SHP77 (cell line): Measurements from ENCODE around the gene PTPRN2.

Experiments used
- DNase-seq, 2 experiments: peaks; one replicate each; lab custom pipeline; 2025; lab: John Stamatoyannopoulos, UW

PTPRN2 gene

DNA sequence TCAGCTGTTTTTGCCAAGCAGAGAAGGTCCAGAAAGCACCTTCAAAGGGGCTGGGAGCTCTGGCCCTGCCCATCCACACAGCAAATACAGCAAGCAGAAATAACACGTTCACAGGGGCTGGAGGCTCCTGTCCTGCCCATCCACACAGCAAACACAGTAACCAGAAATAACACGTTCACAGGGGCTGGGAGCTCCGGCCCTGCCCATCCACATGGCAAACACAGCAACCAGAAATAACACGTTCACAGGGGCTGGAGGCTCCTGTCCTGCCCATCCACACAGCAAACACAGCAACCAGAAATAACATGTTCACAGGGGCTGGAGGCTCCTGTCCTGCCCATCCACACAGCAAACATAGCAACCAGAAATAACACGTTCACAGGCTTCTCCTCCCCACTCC, 558.1 kb downstream of the PTPRN2 start:
- DNase-seq, result peak; percentile 34 to 56

DNA sequence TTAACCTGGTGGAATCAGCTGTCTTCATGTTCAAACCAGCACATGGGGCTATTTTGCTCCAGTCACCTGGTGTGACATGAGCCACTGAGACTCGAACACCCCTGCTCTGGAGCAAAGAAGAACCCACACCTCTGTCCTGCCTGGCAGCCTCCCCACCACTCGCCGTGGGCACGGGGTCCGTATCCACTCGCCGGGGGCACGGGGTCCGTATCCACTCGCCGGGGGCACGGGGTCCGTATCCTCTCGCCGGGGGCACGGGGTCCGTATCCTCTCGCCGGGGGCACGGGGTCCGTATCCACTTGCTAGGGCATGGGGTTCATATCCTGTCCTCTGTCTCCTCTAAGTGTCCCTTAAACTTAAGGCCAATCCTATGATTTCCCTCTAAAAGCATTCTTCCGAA, 558.7 kb downstream of the PTPRN2 start:
- no peak for DNase-seq

DNA sequence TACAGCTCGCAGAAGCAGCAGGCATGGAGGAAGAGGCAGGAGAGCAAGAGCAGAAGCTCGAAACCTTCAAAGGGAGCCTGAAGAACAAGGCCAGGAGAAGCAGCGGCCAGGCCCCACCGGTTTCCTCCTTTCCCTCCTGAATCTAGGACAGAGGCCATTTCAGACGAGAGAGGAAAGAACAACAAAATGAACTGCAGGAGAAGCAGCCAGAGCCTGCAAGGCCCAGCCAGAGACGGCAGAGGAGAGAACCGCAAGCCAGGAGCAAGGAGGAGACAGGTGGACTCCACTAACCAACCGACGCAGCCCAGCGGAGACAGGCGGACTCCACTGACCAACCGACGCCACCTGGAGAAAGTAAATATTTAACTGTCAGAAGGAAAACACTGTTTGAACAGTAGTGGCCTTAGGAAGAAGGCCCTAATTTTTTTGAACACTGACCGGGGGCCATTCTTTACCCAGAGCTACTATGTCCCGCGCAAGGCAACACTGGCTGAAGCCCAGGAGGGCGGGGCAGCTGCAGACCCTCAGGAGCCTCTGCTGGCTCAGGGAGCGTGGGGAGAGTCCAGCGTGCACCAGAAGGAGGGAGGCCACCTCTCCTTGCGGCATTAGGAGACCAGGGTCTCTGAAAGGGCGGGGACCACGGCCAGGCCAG, 559.2 kb downstream of the PTPRN2 start:
- peak; percentile 77 to 86 for DNase-seq

DNA sequence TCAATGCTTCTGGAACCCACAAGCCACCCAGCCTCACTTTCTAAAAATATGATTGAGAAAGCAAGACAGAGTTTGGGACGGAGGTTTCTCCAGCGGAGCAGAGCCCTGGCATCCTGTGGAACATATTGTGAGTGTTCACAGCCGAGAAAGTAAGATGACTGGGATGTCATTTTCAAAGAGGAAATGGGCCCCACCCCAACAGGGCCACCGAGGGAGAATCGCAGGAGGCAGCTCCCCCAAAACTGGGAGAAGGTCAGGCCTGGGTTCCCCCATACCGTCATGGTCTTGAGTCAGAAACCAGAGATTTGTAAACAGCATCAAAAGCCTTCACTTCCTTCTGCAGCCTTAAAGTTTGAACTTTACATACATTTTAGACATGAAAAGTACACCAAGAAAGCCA, 560.0 kb downstream of the PTPRN2 start:
- DNase-seq, result no peak

DNA sequence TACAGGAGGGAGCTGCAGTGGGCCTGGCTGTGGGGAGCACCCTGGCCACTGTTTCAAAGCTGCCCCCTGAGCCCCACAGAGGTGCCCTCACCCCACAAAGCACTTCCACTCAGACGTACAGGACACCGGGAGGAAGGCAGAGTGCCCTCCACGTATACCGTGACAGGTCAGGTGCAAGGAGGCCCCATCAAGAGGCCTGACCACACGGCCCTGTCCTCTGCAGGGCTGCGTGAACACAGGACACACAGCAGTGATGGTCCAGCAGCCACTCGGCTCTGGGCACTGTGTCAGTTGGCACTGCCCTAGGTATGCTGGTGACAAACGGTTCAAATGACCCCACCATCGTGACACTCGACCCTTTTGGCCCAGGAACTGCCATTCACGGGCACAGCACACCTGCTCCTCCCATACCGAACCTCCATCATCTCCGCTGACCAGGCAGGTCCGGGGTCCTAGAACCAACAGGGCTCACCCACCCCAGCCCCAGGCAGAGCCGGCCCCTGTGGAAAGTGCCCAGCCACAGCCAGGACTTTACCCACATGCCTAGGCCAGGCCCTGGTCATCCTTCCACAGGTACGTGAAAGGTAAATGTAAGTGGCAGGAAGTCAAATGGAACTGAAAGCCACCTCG, 560.9 kb downstream of the PTPRN2 start:
- no peak for DNase-seq

DNA sequence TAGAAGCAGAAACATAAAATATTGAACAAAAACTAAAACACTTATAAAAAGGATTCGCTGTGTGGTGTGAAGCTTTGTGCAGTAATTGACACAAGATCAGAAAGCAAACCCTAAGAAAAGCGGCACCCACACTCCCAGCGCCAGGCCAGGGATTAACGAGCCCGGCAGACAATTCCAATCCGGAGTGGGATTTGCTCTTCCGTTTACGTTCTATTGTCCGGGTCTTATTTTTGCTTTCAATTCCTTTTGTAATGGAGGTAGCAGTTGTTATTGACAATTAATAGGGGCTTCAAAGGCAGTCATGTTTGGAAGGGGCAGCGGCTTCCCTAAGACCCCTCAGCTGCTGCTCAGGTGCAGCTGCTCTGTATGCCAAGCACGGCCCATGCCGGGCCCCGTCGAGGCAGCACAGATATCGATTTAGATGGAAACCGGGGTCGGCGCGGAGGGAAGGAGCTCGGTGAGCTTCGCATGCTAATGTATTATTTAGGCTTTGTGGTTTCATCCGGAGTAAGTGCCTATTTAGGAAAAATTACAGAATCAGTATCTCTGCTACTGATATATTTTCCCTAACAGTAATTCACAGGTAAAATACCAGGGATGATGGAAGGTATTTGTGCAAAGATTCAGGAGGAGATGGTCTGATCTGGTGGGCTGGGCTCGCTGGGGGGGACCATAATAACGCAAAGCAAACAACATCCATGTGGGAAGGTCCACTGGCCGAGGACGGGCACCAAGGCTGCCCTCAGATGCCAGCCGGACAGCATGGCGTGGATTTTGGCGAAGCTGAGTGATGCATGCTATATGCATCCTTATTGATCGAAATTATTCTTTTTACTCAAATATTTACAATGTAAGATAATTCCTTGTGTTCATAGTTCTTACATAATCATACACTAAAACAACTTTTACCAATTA, 561.7 kb downstream of the PTPRN2 start:
- DNase-seq, result no peak

DNA sequence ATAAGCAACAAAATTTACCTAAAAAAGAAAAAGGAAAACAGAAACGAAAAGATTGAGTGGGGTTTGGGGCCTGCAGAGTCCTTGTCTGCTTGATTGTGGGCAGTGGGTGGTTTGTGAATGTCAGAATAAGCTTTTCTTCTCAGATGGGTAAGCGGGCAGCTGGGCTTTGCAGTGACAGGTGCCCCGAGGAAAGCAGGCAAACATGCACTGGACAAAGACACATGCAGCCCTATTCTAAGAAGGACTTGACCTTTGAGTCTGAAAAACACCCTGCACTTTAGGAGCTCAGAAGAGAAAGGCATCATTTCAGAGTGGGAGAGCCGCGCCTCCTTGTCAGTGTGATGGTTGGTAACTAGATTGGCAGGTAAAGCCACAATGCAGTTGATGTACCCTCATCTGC, 562.7 kb downstream of the PTPRN2 start:
- peak; percentile 22 to 30 for DNase-seq

DNA sequence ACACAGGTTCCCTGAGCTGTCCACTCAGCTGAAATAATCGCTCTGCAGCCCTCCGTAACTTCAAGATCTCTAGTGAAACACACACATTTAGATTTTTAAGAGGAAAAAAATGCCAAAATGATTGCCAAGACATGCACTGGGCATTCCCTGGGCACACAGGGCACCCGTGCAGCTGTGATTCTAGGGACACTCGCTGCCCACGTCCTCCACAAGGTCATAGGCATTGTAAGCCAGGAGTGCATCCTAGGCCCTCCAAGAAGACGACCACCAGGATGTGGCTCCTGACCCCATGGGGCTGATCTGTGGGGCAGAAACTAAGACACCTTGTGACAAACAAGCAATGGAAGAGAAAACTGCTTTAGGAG, 563.3 kb downstream of the PTPRN2 start:
- no peak for DNase-seq

DNA sequence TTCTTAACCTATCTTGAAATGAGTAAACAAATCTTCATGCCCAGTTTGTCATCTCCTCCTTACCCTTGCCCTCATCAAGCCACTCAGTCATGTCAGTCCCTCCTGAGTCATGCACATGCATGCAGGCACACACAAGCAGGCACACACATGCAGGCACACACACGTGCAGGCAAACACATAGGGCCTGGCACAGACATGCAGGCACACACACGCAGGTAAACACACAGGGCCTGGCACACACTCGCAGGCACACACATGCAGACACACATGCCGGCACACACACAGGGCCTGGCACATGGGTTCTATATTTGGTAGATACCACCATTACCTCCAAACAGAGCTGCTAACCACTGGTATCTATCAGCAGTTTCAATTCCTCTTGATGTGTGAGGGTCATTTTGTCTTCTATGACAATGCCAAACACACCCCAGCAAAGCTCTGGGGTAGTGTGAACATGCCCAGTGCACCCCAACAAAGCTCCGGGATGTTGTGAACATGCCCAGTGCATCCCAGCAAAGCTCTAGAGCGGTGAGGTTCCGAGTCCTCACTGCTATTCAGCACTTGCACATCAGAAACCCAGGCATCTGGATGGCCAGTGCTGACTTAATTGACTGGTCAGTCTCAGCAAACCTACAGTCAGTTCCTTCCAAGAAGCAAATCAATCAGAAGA, 563.8 kb downstream of the PTPRN2 start:
- DNase-seq, result no peak

DNA sequence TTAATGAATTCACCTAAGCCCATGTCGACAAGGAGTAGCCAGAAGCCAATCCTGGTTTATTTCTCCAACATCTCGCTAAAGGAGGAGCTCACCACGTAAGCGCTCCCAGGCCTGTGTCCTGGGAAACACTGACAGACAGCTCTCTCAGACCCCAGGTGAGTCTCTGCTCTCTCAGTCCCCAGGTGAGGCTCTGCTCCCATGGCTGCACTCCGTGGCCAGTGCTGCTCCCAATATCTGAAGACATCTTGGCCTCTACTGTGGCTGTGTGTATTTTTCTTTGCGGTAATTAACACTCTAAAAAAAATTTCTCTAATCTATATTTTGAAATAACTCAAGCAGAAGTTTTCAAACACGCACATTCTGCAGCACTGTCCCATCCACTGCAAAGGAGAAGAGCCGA, 564.5 kb downstream of the PTPRN2 start:
- no peak for DNase-seq

DNA sequence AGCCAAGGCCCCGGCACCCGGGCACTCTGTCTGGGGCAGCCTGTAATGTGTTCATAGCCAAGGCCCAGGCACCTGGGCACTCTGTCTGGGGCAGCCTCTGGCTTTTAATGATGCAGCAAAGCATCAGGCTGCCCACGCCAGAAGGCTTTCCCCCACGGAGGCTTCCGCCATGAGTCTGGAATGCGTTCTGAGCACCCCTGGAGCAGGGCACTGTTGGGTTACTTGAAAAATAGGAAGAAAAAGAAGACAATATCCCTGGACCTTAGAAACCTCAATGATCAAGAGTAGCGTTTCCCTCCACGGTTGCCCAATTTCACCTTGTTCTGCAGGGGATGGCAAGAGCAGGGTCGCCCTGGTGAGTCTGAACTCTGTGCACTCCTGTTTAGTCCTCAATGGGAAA, 565.0 kb downstream of the PTPRN2 start:
- DNase-seq, result no peak

DNA sequence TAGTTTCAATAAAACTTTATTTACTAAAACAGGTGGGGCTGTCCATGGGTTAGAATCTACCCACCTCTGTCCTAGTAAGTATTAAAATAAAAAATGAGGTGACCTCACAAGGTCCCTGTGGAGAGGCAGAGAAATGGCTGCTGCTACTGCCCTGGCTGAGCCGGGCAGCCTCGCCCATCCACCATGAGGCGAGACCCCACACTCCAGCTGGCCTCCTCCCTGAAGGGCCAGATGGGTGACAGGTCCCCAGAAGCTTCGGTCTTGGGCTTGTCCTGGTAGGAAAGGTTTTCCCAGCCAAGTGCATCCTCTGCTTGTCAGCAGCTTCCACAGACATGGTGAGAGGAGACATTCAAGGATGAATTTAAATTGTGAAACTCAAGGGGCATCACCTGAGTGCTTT, 565.8 kb downstream of the PTPRN2 start:
- DNase-seq, result no peak

DNA sequence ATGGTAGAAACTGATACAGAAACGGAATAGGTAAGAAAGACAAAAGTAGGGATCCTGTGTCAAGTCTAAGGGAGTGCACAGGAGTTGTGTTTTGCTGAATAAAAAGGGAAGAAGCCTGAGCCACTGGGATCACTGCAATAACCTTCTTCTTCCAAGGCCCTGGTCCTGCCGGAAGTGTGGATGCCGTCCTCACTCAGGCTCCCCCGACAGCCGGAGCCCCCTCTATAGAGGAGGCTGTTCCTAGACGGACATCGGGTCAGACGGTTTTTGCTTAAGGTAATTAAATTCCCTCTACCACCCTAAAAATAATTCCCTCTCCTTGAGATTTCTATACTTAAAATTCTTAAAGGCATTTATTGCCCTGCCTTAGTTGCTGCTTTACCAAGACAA, 566.9 kb downstream of the PTPRN2 start:
- DNase-seq, result no peak

DNA sequence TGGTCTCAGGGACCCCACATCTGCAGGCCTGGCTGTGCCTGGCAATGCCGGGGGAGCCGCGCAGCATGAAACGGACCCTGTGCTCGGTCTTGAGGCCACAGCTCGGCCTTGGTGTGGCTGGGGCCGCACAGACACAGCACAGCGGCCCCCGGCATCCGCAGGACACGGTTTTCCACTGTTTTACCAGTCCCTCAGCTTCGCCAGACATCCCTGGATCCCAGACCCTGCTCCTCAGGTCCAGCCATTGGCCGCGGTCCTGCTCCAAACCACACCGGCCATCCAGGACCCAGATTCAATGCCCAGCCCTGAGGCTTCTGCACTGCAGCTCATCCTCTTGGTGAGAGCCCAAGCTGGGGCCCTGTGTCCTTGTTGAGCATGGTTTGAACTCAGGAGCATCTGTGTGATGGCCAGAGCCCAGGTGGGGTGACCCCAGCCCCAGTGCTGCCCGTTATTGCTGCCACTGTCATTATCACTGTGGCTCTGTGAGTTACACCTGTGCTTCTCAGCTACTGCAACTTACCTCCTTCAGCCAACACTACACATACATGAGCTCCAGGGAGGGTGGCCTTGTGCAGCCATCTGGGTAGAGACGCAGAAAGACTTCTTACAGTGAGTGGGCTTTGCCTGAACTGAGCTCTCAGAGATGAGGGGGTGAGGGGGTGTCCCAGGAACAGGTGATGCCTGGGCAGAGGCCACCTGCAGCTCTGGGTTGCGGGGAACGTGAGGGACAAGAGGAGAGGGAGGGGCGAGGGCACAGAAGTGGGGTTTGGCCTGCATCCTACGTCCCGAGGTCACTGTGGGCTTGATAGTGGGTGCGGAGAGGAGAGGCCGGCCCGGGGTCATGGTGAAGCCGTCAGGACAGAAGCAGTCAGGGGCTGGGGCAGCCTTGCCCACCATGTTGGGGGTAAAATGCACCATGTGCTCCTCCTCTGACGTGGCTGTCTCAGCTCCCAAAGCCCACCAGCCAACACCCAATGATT, 567.6 kb downstream of the PTPRN2 start:
- no peak for DNase-seq

DNA sequence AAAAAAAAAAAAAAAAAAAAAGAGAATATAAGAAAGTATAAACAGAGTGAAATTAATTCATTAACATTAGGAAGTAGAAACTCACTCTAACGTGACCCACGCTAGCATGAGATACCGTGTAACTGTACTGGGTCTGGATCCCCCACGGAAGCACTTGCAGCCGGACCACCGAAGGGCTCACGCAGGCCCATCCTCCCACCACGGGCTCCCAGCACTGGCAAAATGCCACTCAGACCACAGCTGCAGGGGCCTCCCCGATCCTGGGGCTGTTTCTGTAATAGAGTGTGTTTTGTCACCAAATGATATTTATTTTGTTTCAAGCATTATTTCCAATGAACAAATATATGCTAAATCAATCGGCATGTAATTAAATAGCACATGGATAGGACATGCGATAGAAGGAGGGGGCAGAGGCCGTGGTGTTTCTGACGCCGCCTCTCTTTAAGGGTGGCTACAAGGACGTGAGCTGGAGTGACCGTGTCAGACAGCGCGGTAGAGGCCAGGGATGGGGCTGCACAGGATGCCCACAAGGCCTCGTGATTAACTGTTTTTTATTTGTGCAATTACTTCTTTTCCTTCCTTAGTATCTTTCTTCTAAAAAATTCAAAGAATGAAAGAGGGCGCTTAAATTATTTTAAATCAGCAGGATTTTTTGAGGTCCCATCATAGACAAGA, 568.5 kb downstream of the PTPRN2 start:
- DNase-seq, result no peak

DNA sequence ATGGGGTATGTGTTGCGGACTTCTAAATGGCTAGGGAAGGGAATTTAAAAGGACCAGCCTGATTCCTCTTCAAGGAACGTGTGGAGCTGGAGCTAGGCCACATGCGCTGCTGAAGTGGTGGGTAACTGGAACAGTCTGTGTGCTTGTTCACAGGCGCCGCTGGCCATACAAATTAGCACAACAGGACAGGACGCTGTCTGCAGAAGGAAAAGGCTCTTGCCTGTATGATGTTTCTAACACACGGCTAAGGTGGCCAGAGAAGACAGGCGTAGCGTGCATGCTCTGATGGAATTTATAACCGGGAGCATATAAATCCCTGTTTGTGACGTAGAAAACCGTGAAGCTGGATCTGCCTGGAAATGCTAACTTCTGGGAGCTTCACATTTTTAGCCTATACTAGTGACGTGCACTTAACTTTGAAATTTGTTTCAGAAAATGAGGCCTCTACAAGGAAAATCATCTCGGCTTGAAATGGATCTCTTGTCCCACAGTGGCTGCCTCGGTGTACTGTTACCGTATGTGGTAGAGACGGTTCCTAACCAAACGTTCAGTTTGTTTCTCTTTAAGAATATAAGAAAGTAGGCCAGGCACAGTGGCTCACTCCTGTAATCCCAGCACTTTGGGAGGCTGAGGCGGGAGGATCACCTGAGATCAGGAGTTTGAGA, 569.4 kb downstream of the PTPRN2 start:
- DNase-seq, result no peak

DNA sequence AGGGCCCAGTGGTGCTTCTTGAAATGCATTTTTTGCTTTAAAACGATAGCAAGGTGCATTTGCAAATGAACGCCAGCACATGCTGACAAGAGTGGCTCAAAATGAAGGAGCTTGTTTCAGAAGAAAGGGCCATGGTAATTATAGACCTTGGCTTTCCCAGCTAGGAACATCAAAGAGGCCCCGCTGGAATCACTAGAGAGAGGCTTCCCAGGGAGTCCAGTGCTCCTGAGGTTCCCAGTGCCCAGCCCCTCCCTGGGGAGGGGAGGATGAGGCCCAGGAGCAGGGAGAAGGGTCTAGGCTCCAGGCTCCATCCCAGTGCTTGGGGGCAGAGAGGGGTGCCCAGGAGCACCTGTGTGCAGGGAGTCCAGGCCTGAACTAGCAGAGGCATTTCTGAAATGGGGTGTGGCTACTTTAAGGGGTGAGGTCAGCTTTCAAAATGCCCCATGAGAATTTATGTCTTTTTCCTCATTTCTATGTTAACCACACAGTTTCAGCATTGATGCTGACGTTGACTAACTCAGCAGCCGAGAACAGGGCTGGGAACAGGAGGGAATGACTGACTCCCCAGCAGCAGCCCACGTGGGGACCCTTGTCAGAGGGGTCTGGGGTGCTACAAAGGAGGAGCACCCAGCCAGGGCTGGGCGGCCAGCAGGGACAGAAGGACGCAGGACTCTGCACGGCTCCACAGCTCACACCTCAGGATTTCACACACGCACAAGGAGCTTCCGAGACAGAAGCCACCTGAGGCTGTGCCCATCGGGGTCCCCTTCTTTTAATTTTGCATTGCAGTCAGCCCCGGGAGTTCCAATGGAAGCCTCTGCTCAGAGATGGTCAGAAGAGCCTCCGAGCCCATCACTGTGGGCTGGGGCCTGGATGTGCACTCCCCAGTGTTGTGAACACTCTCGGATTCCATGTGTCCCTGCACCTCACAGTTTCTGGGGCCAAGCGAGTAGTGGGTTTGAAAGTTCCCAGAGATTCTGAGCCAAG, 570.2 kb downstream of the PTPRN2 start:
- DNase-seq, result no peak

DNA sequence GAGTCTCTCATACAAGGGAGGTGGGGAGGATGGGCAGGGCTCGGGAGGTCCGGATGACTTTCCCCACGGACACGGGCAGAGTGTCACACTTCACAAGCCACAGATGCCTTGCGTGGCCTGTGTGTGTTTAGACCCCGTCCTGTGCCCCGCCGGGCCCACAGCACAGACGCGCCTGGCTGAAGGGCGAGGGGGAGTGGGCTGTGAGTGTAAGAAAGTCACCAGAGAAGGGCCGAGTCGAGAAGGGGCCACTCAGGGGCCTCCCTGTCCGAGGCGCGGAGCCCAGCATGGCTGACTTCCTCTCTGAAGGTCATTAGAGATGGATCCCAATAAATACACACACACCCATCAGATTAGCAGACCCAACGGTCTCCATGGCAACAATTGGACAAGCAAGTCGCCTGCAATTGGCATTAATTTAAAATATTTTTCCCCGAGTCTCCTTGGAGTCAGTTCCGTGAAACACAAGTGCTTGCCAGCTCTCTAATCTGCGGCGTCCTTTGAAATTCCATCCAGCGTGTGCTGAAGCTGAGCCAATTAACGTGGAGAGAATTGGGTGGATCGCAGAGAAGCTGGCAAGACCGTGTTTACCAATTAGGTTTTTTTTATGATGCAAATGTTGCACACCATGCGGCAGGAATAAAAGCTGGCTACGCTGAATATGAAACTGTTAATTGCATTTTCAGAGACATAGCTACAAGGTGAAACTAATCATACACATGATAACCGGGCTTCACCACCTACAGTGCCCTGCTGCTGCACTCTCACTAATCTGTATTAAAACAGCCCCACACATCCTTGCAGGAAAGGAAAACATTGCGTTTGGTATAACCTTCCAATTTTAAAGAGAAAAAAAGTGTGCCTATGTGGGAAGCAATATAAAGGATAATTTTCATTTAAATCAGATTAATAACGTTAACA, 571.2 kb downstream of the PTPRN2 start:
- DNase-seq, result no peak
